Lung microvascular endothelial cell (primary cell): ENCODE data around the gene CHADL. TPM values are rescaled to one million over a fixed set of nuclear protein-coding genes. Genes with fewer than 3 reads are reported as not detected.
"Not testable (repeated sequence)": the region's sequence is repeated elsewhere in the genome, so short reads cannot be mapped to it uniquely, and the experiment has no call there.

Source experiments
- DNase-seq, 2 donors: peaks; one replicate each; pipeline versions ENCODE4 v3.0.0 to v3.0.0-alpha.2; 2010; ENCODE audit warnings: low read depth in 2 of 2
- total RNA-seq: library from RNA; depleted of rRNA; stranded (reverse); fragments of >200 nt; gene quantifications from 2 replicates; pipeline ENCODE4 v1.2.1, GENCODE V29; 2014

The CHADL gene
- total RNA-seq, 1 donor from 2014 or later: 0.60 TPM

- DNase-seq: peak; percentile 7 to 69
These were observed 56.1 kb downstream of the CHADL start for GRCh38 chr22:41184679-41185078.

DNA sequence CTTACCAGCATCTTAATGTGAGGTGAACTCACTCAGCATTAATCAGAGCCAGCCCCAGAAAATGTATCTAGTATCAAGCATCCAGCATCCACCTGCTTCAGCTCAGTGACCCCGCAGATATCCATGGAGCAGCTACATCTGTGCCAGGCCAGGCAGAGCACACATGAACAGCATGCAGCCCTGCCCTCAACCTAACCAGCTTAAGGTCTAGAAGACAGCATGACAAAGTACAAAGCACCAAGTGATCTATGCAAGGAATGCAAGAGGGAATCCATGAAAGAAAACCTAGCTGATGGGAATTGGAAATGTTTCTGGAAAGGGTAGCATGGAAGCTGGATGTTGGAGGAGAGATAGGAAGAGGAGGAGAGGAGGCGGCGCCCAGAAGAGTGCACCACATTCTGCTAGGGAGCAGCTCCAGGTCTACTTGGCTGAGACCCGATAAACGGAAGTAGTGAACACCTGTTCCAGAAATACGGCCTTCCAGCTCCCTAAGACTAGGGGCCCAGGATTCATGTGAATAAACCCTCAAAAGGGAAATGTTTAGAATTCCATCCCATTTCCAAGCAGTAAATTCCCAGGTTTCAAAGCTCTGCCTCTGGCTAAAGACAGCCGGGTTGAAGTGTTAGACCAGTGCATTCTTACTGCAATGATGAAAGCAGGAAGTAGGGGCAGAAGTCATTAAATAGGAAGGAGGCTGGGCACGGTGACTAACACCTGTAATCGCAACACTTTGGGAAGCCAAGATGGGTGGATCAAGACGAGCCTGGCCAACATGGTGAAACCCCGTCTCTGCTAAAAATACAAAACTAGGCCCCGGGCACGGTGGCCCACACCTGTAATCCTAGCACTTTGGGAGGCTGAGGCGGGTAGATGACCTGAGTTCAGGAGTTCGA is 59.1 kb downstream of the CHADL start:
- peak; percentile 46 to 71 for DNase-seq

GRCh38 chr22:41180926-41181325 is 59.8 kb downstream of the CHADL start:
- DNase-seq: no peak

DNA sequence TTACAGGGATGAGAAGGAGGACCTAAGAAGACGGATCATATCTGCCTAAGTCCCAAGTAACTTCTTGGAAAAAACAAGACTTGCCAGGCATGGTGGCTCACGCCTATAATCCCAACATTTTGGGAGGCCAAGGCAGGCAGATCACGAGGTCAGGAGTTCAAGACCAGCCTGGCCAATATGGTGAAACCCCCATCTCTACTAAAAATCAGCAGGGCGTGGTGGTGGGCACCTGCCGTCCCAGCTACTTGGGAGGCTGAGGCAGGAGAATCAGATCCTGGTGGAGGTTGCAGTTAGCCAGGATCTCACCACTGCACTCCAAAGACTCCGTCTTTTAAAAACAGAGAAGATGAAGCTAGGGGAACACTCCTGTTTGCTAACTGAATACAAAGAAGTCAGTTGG is 60.4 kb downstream of the CHADL start:
- not testable (repeated sequence) for DNase-seq

Other genes with a start within 250 kb of the CHADL start
- gene EP300, start 148.3 kb downstream of the CHADL start, total RNA-seq: 20.9 and 33.7 TPM in 2 replicates
- 17.0 and 21.6 TPM in 2 replicates for gene L3MBTL2, start 35.6 kb downstream of the CHADL start, total RNA-seq
- 58.2 and 73.0 TPM in 2 replicates for gene RANGAP1, start 45.3 kb upstream of the CHADL start, total RNA-seq
- 34.9 and 53.6 TPM in 2 replicates for gene ZC3H7B, start 60.6 kb upstream of the CHADL start, total RNA-seq
- 2.6 and 3.6 TPM in 2 replicates for gene TEF, start 141.0 kb upstream of the CHADL start, total RNA-seq
- gene TOB2, start 205.9 kb upstream of the CHADL start, total RNA-seq: 11.6 and 16.5 TPM in 2 replicates
- 63.2 and 66.1 TPM in 2 replicates for gene PHF5A, start 227.8 kb upstream of the CHADL start, total RNA-seq
- 60.4 and 81.0 TPM in 2 replicates for gene ACO2, start 228.2 kb upstream of the CHADL start, total RNA-seq